ENCODE results near the gene LRRC56. TPM values are rescaled to one million over a fixed set of nuclear protein-coding genes. Genes with fewer than 3 reads are reported as not detected.

LRRC56 gene
- 0.22 TPM for total RNA-seq
- long read RNA-seq: 0 reads

GRCh38 chr11:536841-537621 is at the start of gene LRRC56:
LRRC56 (plus strand) TSS chr11:537527; CDS start chr11:540685, 3,158 bp downstream.
- ATAC-seq (peak; percentile 16), DNase-seq (peak; percentile 85)
- intact Hi-C loops (cut with micrococcal nuclease): no loop called here

DNA sequence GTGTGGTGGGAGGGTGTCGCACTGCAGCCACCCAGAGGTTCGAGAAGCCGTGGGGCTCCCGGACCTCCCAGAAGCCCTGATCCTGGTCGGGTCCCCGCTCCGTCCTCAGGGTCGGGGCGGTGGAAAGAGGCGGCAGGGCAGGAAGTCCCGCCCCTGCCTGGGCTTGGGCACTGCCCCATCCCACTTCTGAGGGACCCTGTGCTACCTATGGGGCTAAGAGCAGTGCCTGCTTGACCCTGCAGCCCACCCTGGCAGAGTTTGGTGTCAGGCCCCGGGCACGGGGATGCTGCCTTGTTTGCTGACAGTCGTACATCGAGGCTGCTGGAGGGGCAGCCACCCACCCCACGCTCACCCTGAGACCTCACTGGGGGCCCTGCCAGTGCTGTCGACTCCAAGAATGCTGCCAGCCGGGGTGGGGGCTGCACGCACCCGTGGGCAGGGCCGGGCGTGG is 49.7 kb upstream of the LRRC56 start:
- DNase-seq (no peak), ATAC-seq (no peak)
- intact Hi-C loops (cut with micrococcal nuclease): no loop called here

DNA sequence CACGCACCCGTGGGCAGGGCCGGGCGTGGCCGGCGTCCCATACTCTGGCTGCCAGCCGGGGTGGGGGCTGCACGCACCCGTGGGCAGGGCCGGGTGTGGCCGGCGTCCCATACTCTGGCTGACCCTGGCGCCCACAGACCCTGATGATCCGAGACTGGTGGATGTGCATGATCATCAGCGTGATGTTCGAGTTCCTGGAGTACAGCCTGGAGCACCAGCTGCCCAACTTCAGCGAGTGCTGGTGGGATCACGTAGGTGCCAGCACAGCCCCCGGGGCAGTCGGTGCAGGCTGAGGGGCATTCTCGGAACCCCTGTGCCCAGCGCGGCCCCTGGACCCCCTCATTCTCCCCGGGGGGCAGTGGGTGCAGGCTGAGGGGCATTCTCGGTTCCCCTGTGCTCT is 49.3 kb upstream of the LRRC56 start:
- intact Hi-C loops (cut with micrococcal nuclease): no loop called here
- ATAC-seq: no peak
- DNase-seq: no peak

- DNase-seq (no peak), ATAC-seq (no peak)
- intact Hi-C loops (cut with micrococcal nuclease): no loop called here
Measured at GRCh38 chr11:488579-488978, 48.7 kb upstream of the LRRC56 start.

DNA sequence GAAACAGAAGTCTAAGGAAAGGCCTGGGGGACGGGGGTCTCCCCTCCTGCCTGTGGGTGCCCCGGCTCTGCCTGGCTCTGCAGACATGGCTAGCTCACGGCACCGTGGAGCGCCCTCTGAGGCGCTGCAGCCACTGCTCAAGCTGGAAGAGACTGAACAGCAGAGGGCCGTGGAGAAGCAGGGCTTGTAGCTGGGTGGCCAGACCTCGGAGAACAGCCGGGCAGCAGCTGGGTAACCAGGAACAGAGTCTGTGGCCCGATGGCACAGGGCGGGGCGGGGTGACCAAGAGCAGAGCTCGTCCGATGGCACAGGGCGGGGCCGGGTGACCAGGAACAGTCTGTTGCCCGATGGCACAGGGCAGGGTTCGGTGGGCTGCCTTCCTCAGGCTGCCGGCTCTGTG is 48.3 kb upstream of the LRRC56 start:
- intact Hi-C loops (cut with micrococcal nuclease): no loop called here
- ATAC-seq (no peak), DNase-seq (no peak)

GRCh38 chr11:489610-490185 is 47.6 kb upstream of the LRRC56 start:
- intact Hi-C loops (cut with micrococcal nuclease): no loop called here
- DNase-seq: no peak
- no peak for ATAC-seq

GRCh38 chr11:490186-490929 is 47.0 kb upstream of the LRRC56 start:
- ATAC-seq (no peak), DNase-seq (peak; percentile 26)
- intact Hi-C loops (cut with micrococcal nuclease): no loop called here

DNA sequence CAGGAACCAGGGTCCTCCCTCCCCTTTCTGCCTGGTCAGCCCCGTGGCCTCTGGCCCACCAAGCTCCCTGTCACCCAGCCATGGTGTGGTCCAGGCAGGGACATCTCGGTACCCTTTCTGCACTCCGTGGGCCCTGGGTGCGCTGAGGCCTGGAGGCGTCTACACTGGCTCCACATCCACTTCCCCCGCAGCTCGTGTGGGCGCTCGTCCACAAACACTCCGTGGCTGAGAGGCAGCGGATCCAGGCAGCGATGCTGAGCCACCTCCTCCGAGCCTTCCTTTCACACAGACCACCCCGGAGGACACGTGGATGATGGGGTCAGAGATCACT is 46.4 kb upstream of the LRRC56 start:
- intact Hi-C loops (cut with micrococcal nuclease): no loop called here

GRCh38 chr11:491358-491757 is 46.0 kb upstream of the LRRC56 start:
- intact Hi-C loops (cut with micrococcal nuclease): no loop called here
- DNase-seq: no peak
- ATAC-seq: no peak

More for the DNA sequence above, 46.4 kb upstream of the LRRC56 start:
- DNase-seq (no peak), ATAC-seq (no peak)

DNA sequence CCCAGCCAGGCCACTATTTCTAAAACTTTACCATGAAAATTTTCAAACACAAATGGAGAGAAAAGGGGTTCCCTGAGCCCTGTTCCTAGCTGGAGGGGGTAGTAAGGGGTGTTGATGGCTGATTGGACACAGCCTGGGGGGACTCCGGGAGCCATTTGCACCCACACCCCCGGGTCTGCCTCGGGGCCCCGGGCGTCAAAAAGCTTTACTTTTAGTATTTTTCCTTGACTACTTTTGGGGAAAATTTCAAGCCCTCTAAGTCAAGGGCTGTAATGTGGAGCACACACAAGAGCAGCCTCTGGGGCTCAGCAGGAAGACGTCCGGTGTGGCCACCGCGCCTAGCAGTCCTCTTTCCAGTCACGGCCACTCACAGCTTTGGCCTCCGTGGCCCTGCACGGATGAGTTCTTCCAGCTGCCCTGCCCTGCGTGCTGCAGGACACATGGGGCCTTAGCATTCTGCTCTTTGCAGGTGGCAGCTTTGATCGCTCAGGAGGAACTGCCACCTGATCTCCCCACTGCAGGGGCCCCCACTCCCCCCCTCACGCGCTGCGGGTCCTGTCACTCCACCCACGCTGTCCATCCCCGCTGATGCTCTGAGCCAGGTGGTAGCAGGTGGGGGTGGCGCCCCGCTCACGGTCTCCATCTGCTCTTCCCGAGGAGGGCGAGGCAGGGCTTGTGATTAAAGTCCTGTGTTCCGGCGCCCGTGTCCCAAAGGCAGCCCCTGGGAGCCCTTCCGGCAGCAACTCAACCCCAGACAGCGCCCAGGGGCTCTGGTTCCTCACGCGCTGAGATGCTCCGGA is 44.7 kb upstream of the LRRC56 start:
- DNase-seq (peak; percentile 28), ATAC-seq (no peak)
- intact Hi-C loops (cut with micrococcal nuclease): no loop called here

- peak; percentile 25 for DNase-seq
- no peak for ATAC-seq
- intact Hi-C loops (cut with micrococcal nuclease): no loop called here
Measured at GRCh38 chr11:494761-495536, 42.4 kb upstream of the LRRC56 start.

GRCh38 chr11:495537-495931 is 41.8 kb upstream of the LRRC56 start:
- intact Hi-C loops (cut with micrococcal nuclease): no loop called here
- DNase-seq: peak; percentile 25
- no peak for ATAC-seq

DNA sequence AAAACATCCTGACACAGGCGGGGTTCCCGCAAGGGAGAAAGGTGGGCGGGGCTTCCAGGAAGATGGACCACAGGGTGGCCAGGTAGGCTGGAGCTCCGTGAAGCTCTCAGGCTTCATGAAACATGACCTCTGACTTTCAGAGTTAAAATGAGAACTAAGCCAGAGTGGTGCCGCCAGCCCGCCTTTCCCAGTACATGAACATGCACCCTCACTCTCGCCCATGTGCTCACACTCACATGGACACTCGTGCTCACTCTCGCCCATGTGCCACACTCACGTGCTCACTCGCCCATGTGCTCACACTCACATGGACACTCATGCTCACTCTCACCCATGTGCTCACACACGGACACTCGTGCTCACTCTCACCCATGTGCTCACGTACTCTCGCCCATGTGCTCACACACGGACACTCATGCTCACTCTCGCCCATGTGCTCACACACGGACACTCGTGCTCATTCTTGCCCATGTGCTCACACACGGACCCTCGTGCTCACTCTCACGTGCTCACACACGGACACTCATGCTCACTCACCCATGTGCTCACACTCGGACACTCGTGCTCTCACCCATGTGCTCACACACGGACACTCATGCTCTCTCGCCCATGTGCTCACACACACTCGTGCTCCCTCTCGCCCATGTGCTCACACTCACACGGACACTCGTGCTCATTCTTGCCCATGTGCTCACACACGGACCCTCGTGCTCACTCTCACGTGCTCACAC is 40.3 kb upstream of the LRRC56 start:
- no peak for ATAC-seq
- DNase-seq: no peak
- intact Hi-C loops (cut with micrococcal nuclease): no loop called here

- ATAC-seq (peak; percentile 60), DNase-seq (peak; percentile 78)
- intact Hi-C loops (cut with micrococcal nuclease): no loop called here
Measured at GRCh38 chr11:497565-498296, 39.6 kb upstream of the LRRC56 start.

GRCh38 chr11:498297-499181 is 38.8 kb upstream of the LRRC56 start:
- DNase-seq (peak; percentile 35), ATAC-seq (no peak)
- intact Hi-C loops (cut with micrococcal nuclease): no loop called here

DNA sequence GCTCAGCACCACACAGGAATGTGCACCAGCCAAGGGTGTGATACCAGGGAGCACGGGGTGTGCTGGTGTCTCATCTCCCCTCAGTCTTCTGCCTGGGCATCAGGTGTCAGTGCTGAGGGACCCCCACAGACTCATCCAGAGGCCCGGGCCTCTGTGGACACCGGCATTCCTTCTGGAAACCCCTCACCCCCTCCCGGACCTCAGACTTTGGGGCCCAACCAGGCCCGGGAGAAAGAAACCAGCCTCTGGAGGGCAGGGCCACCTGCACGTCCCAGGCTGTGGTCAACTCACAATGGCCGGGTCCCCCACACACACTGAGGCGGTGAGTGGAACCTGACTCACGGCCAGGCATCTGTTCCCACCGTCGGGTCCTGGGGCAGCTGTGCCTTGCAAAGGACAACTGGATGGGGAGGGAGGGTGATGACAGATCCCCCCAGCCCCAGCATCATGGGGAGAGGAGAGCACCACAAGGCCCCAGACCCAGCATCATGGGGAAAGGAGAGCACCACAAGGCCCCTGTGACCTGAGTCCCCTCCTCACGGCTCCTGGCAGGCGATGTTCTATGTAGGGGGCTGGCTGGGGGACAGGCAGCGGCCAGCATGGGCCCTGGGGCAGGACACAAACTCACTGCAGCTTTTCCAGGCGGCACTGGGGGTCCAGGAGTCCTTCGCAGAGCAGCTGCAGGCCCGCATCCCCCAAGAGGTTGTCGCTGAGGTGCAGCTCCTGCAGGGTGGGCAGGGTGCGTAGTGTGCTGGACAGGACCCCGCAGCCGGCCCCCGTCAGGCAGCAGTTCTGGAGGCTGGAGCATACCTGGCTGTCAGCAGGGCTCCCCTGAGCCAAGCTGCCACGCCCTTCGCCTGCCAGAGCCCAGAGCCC is 37.9 kb upstream of the LRRC56 start:
- DNase-seq (peak; percentile 36), ATAC-seq (no peak)
- intact Hi-C loops (cut with micrococcal nuclease): no loop called here
